ENCODE data around the gene OAS2. TPM values are rescaled to one million over a fixed set of nuclear protein-coding genes. Genes with fewer than 3 reads are reported as not detected.

Gene OAS2
- total and polyA plus RNA-seq, 4 experiments from 2014 or later = 25.5 to 77.4 (median 69.6) TPM

- no peaks in the 10 kb centered on the region for H3K4me1 ChIP-seq (ENCODE audit: insufficient read depth, low read length)
- Mint-ChIP-seq H3K36me3 (no peaks in the 10 kb centered on the region), H3K9me3 (peaks cover 0 to 1% (median 0%) of the 10 kb centered on the region in 8 donors), H3K27ac (no peak overlapping the region), H3K4me3 (no peak overlapping the region), H3K4me1 (no peaks in the 10 kb centered on the region), H3K27me3 (peaks cover 3 to 6% of the 10 kb centered on the region in 2 donors)
- H3K27ac ChIP-seq (ENCODE audit: low read depth, low read length) = no peak overlapping the region
- no peak overlapping the region for H3K4me3 ChIP-seq (ENCODE audit: low read length in 2 of 2)
- ChIA-PET CTCF (ENCODE audit: partially characterized antibody) (no interaction called here), POLR2A (ENCODE audit: partially characterized antibody) (no interaction called here)
- intact Hi-C loops (cut with micrococcal nuclease) = no loop called here
- H3K27me3 ChIP-seq (ENCODE audit: insufficient read depth, low read length) = no peaks in the 10 kb centered on the region
- no peaks in the 10 kb centered on the region for H3K36me3 ChIP-seq (ENCODE audit: insufficient read depth, low read length)
- DNase-seq = no peak
- no peaks in the 10 kb centered on the region for H3K9me3 ChIP-seq (ENCODE audit: control insufficient read depth in 1 of 2, low read length in 2 of 2)
These were observed 63.2 kb downstream of the OAS2 start for GRCh38 chr12:113041560-113041959.

GRCh38 chr12:113043240-113043639 lies 64.9 kb downstream of the OAS2 start:
- CTCF ChIA-PET (ENCODE audit: partially characterized antibody) = interaction anchor here (1.2 to 10.3 kb wide), 2 partner anchors 57 to 131 kb away, joined by 6 to 139 read pairs; no protein-coding TSS in a partner anchor

GRCh38 chr12:113044516-113044915 lies 66.2 kb downstream of the OAS2 start:
- Histone ChIP-seq H3K4me3 (ENCODE audit: low read length in 2 of 2) (no peak overlapping the region), H3K4me1 (ENCODE audit: insufficient read depth, low read length) (peaks cover 8% of the 10 kb centered on the region), H3K36me3 (ENCODE audit: insufficient read depth, low read length) (no peaks in the 10 kb centered on the region), H3K27me3 (ENCODE audit: insufficient read depth, low read length) (no peaks in the 10 kb centered on the region), H3K9me3 (ENCODE audit: control insufficient read depth in 1 of 2, low read length in 2 of 2) (no peaks in the 10 kb centered on the region), H3K27ac (ENCODE audit: low read depth, low read length) (no peak overlapping the region)
- peaks cover 0 to 1% (median 0%) of the 10 kb centered on the region in 8 donors for H3K9me3 Mint-ChIP-seq
- peak overlapping the region in 1 of 7 donors; percentile 52 for H3K27ac Mint-ChIP-seq
- ChIA-PET CTCF (ENCODE audit: partially characterized antibody) (interaction anchor here (1.2 to 10.3 kb wide), 2 partner anchors 56 to 130 kb away, joined by 6 to 139 read pairs; no protein-coding TSS in a partner anchor), POLR2A (ENCODE audit: partially characterized antibody) (no interaction called here)
- no peak overlapping the region for H3K4me3 Mint-ChIP-seq
- peaks cover 3 to 6% of the 10 kb centered on the region in 2 donors for H3K27me3 Mint-ChIP-seq
- no peak for DNase-seq
- H3K36me3 Mint-ChIP-seq = no peaks in the 10 kb centered on the region
- H3K4me1 Mint-ChIP-seq = peaks cover 4 to 11% (median 6%) of the 10 kb centered on the region in 4 donors
- intact Hi-C loops (cut with micrococcal nuclease) = no loop called here

More at GRCh38 chr12:113043240-113043639, 64.9 kb downstream of the OAS2 start:
- Mint-ChIP-seq H3K4me3 (no peak overlapping the region), H3K27me3 (peaks cover 3 to 6% of the 10 kb centered on the region in 2 donors), H3K27ac (no peak overlapping the region), H3K4me1 (peaks cover 0 to under 1% (median 0%) of the 10 kb centered on the region in 4 donors), H3K36me3 (no peaks in the 10 kb centered on the region), H3K9me3 (peaks cover 0 to 1% (median 0%) of the 10 kb centered on the region in 8 donors)
- H3K4me1 ChIP-seq (ENCODE audit: insufficient read depth, low read length) = no peaks in the 10 kb centered on the region
- intact Hi-C loops (cut with micrococcal nuclease) = no loop called here
- DNase-seq = no peak
- H3K9me3 ChIP-seq (ENCODE audit: control insufficient read depth in 1 of 2, low read length in 2 of 2) = no peaks in the 10 kb centered on the region
- no peak overlapping the region for H3K4me3 ChIP-seq (ENCODE audit: low read length in 2 of 2)
- no peak overlapping the region for H3K27ac ChIP-seq (ENCODE audit: low read depth, low read length)
- no peaks in the 10 kb centered on the region for H3K36me3 ChIP-seq (ENCODE audit: insufficient read depth, low read length)
- no peaks in the 10 kb centered on the region for H3K27me3 ChIP-seq (ENCODE audit: insufficient read depth, low read length)
- POLR2A ChIA-PET (ENCODE audit: partially characterized antibody) = no interaction called here

GRCh38 chr12:113048716-113049127 lies 70.4 kb downstream of the OAS2 start:
- Mint-ChIP-seq H3K4me1 (peaks cover 8 to 28% (median 17%) of the 10 kb centered on the region in 4 donors), H3K27me3 (peaks cover under 1 to 1% of the 10 kb centered on the region in 2 donors), H3K4me3 (peak overlapping the region in 1 of 8 donors; percentile 52), H3K9me3 (peaks cover 0 to 1% (median 0%) of the 10 kb centered on the region in 8 donors), H3K36me3 (no peaks in the 10 kb centered on the region), H3K27ac (peak overlapping the region in 3 of 7 donors; percentile 14 to 65 (median 27))
- POLR2A ChIA-PET (ENCODE audit: partially characterized antibody) = no interaction called here
- intact Hi-C loops (cut with micrococcal nuclease) = loop anchor here (1.0 to 5.0 kb wide), 6 partner anchors 50 to 376 kb away; no protein-coding TSS in a partner anchor
- Histone ChIP-seq H3K9me3 (ENCODE audit: control insufficient read depth in 1 of 2, low read length in 2 of 2) (no peaks in the 10 kb centered on the region), H3K27ac (ENCODE audit: low read depth, low read length) (no peak overlapping the region), H3K27me3 (ENCODE audit: insufficient read depth, low read length) (no peaks in the 10 kb centered on the region), H3K36me3 (ENCODE audit: insufficient read depth, low read length) (no peaks in the 10 kb centered on the region), H3K4me1 (ENCODE audit: insufficient read depth, low read length) (peaks cover 8% of the 10 kb centered on the region), H3K4me3 (ENCODE audit: low read length in 2 of 2) (no peak overlapping the region)
- peak; percentile 58 to 73 (median 67) for DNase-seq
- CTCF ChIA-PET (ENCODE audit: partially characterized antibody) = interaction anchor here (0.6 to 10.3 kb wide), 31 partner anchors 10 to 197 kb away, joined by 3 to 139 read pairs (median 4); partner anchors contain the start of gene OAS2

- H3K9me3 ChIP-seq (ENCODE audit: control insufficient read depth in 1 of 2, low read length in 2 of 2) = no peaks in the 10 kb centered on the region
- H3K4me3 ChIP-seq (ENCODE audit: low read length in 2 of 2) = no peak overlapping the region
- intact Hi-C loops (cut with micrococcal nuclease) = loop anchor here (2.0 to 5.0 kb wide), 2 partner anchors 262 to 375 kb away; no protein-coding TSS in a partner anchor
- no peak for DNase-seq
- no peaks in the 10 kb centered on the region for H3K9me3 Mint-ChIP-seq
- POLR2A ChIA-PET (ENCODE audit: partially characterized antibody) = interaction anchor here (0.8 kb wide), 1 partner anchor 53 kb away, joined by 3 read pairs; no protein-coding TSS in a partner anchor
- peaks cover 11 to 35% (median 23%) of the 10 kb centered on the region in 4 donors for H3K4me1 Mint-ChIP-seq
- H3K4me1 ChIP-seq (ENCODE audit: insufficient read depth, low read length) = peaks cover 12% of the 10 kb centered on the region
- CTCF ChIA-PET (ENCODE audit: partially characterized antibody) = interaction anchor here (0.9 to 10.3 kb wide), 8 partner anchors 20 to 150 kb away, joined by 3 to 139 read pairs (median 5); no protein-coding TSS in a partner anchor
- no peaks in the 10 kb centered on the region for H3K36me3 Mint-ChIP-seq
- no peaks in the 10 kb centered on the region for H3K36me3 ChIP-seq (ENCODE audit: insufficient read depth, low read length)
- H3K27me3 ChIP-seq (ENCODE audit: insufficient read depth, low read length) = no peaks in the 10 kb centered on the region
- peak overlapping the region in 1 of 7 donors; percentile 40 for H3K27ac Mint-ChIP-seq
- no peak overlapping the region for H3K27ac ChIP-seq (ENCODE audit: low read depth, low read length)
- peaks cover 0 to 1% of the 10 kb centered on the region in 2 donors for H3K27me3 Mint-ChIP-seq
- H3K4me3 Mint-ChIP-seq = no peak overlapping the region
These were observed 71.8 kb downstream of the OAS2 start for GRCh38 chr12:113049976-113050742.

GRCh38 chr12:113050795-113051194 lies 72.5 kb downstream of the OAS2 start:
- intact Hi-C loops (cut with micrococcal nuclease) = no loop called here
- H3K4me3 Mint-ChIP-seq = no peak overlapping the region
- no peaks in the 10 kb centered on the region for H3K27me3 Mint-ChIP-seq
- no peaks in the 10 kb centered on the region for H3K36me3 Mint-ChIP-seq
- POLR2A ChIA-PET (ENCODE audit: partially characterized antibody) = interaction anchor here (0.8 kb wide), 1 partner anchor 53 kb away, joined by 3 read pairs; no protein-coding TSS in a partner anchor
- no peak overlapping the region for H3K27ac Mint-ChIP-seq
- Histone ChIP-seq H3K4me1 (ENCODE audit: insufficient read depth, low read length) (peaks cover 16% of the 10 kb centered on the region), H3K4me3 (ENCODE audit: low read length in 2 of 2) (no peak overlapping the region), H3K9me3 (ENCODE audit: control insufficient read depth in 1 of 2, low read length in 2 of 2) (no peaks in the 10 kb centered on the region), H3K27me3 (ENCODE audit: insufficient read depth, low read length) (no peaks in the 10 kb centered on the region), H3K27ac (ENCODE audit: low read depth, low read length) (no peak overlapping the region), H3K36me3 (ENCODE audit: insufficient read depth, low read length) (no peaks in the 10 kb centered on the region)
- no peak for DNase-seq
- H3K4me1 Mint-ChIP-seq = peaks cover 11 to 40% (median 26%) of the 10 kb centered on the region in 4 donors
- CTCF ChIA-PET (ENCODE audit: partially characterized antibody) = interaction anchor here (0.9 to 10.3 kb wide), 6 partner anchors 20 to 150 kb away, joined by 3 to 139 read pairs (median 8); no protein-coding TSS in a partner anchor
- H3K9me3 Mint-ChIP-seq = no peaks in the 10 kb centered on the region

GRCh38 chr12:113051759-113052158 lies 73.4 kb downstream of the OAS2 start:
- no peaks in the 10 kb centered on the region for H3K27me3 ChIP-seq (ENCODE audit: insufficient read depth, low read length)
- Mint-ChIP-seq H3K9me3 (no peaks in the 10 kb centered on the region), H3K27ac (no peak overlapping the region), H3K36me3 (no peaks in the 10 kb centered on the region), H3K4me1 (peaks cover 13 to 47% (median 32%) of the 10 kb centered on the region in 4 donors), H3K4me3 (no peak overlapping the region), H3K27me3 (no peaks in the 10 kb centered on the region)
- H3K4me1 ChIP-seq (ENCODE audit: insufficient read depth, low read length) = peaks cover 22% of the 10 kb centered on the region
- intact Hi-C loops (cut with micrococcal nuclease) = no loop called here
- ChIA-PET POLR2A (ENCODE audit: partially characterized antibody) (no interaction called here), CTCF (ENCODE audit: partially characterized antibody) (interaction anchor here (1.3 to 10.3 kb wide), 3 partner anchors 49 to 151 kb away, joined by 5 to 139 read pairs (median 12); no protein-coding TSS in a partner anchor)
- no peak overlapping the region for H3K4me3 ChIP-seq (ENCODE audit: low read length in 2 of 2)
- DNase-seq = no peak
- no peaks in the 10 kb centered on the region for H3K9me3 ChIP-seq (ENCODE audit: control insufficient read depth in 1 of 2, low read length in 2 of 2)
- no peaks in the 10 kb centered on the region for H3K36me3 ChIP-seq (ENCODE audit: insufficient read depth, low read length)
- H3K27ac ChIP-seq (ENCODE audit: low read depth, low read length) = no peak overlapping the region

Data from CD4-positive, alpha-beta memory T cell (primary cell).